Prostate gland (tissue), 2 donors: ENCODE measurements around the gene SPHKAP.

ENCODE experiments used
- POLR2A ChIP-seq: fragments of 450-650 bp; IDR thresholded peaks from one replicate; pipeline ENCODE4 v1.6.1; 2016; ENCODE audit warnings: antibody characterized with exemption, mild to moderate bottlenecking
- TF ChIP-seq, protein P1 (sequence below), 4 experiments: fragments of 200-600 bp in 2 of 4; fragments of 450-650 bp in 2 of 4; sonication (generic) in 2 of 4; IDR thresholded peaks; 1 replicate in 3 of 4; 2 replicates in 1 of 4; pipeline ENCODE4 v1.5.1; 2016 to 2019; ENCODE audit warnings: antibody characterized with exemption in 4 of 4, mild to moderate bottlenecking in 2 of 4, moderate library complexity in 2 of 4

GRCh38 chr2:228167290-228167689 lies 14.2 kb downstream of the SPHKAP start:
- no peak for TF ChIP-seq POLR2A
- TF ChIP-seq, protein P1, sequence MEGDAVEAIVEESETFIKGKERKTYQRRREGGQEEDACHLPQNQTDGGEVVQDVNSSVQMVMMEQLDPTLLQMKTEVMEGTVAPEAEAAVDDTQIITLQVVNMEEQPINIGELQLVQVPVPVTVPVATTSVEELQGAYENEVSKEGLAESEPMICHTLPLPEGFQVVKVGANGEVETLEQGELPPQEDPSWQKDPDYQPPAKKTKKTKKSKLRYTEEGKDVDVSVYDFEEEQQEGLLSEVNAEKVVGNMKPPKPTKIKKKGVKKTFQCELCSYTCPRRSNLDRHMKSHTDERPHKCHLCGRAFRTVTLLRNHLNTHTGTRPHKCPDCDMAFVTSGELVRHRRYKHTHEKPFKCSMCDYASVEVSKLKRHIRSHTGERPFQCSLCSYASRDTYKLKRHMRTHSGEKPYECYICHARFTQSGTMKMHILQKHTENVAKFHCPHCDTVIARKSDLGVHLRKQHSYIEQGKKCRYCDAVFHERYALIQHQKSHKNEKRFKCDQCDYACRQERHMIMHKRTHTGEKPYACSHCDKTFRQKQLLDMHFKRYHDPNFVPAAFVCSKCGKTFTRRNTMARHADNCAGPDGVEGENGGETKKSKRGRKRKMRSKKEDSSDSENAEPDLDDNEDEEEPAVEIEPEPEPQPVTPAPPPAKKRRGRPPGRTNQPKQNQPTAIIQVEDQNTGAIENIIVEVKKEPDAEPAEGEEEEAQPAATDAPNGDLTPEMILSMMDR (IDR thresholded peaks at IDR 0.05), result no peak
